ENCODE measurements around the gene HSPB9. TPM values are rescaled to one million over a fixed set of nuclear protein-coding genes. Genes with fewer than 3 reads are reported as not detected.

HSPB9 gene
- total RNA-seq, 1 experiment from 2014 or later, result 0.46 TPM

GRCh38 chr17:42125565-42125964 is 3.0 kb downstream of the HSPB9 start:
- DNase-seq (ENCODE audit: low spot score), result no peak
- ATAC-seq, result no peak
- Mint-ChIP-seq H3K27ac (no peak overlapping the region), H3K27me3 (ENCODE audit: low read depth) (no peaks in the 10 kb centered on the region), H3K4me1 (peaks cover 20% of the 10 kb centered on the region), H3K4me3 (no peak overlapping the region), H3K9me3 (no peaks in the 10 kb centered on the region), H3K36me3 (peaks cover 44% of the 10 kb centered on the region)
- CTCF ChIA-PET, result no interaction called here
- TF ChIP-seq, protein P1, sequence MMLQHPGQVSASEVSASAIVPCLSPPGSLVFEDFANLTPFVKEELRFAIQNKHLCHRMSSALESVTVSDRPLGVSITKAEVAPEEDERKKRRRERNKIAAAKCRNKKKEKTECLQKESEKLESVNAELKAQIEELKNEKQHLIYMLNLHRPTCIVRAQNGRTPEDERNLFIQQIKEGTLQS (CRISPR knock-in tag; conservative IDR thresholded peaks at IDR 0.05), result no peak
- no peak for TF ChIP-seq GABPB1 (CRISPR knock-in tag; IDR thresholded peaks at IDR 0.05)
- no peak for TF ChIP-seq ZNF317 (CRISPR knock-in tag; IDR thresholded peaks at IDR 0.05; ENCODE audit: borderline replicate concordance, low read depth)
- no peak for TF ChIP-seq NFATC4 (CRISPR knock-in tag; IDR thresholded peaks at IDR 0.05)
- TF ChIP-seq, protein P2, sequence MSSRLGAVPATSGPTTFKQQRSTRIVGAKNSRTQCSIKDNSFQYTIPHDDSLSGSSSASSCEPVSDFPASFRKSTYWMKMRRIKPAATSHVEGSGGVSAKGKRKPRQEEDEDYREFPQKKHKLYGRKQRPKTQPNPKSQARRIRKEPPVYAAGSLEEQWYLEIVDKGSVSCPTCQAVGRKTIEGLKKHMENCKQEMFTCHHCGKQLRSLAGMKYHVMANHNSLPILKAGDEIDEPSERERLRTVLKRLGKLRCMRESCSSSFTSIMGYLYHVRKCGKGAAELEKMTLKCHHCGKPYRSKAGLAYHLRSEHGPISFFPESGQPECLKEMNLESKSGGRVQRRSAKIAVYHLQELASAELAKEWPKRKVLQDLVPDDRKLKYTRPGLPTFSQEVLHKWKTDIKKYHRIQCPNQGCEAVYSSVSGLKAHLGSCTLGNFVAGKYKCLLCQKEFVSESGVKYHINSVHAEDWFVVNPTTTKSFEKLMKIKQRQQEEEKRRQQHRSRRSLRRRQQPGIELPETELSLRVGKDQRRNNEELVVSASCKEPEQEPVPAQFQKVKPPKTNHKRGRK (CRISPR knock-in tag; IDR thresholded peaks at IDR 0.05; ENCODE audit: borderline replicate concordance), result no peak
- TF ChIP-seq, protein P3, sequence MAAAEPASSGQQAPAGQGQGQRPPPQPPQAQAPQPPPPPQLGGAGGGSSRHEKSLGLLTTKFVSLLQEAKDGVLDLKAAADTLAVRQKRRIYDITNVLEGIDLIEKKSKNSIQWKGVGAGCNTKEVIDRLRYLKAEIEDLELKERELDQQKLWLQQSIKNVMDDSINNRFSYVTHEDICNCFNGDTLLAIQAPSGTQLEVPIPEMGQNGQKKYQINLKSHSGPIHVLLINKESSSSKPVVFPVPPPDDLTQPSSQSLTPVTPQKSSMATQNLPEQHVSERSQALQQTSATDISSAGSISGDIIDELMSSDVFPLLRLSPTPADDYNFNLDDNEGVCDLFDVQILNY (CRISPR knock-in tag; IDR thresholded peaks at IDR 0.05), result no peak
- TF ChIP-seq, protein P4, sequence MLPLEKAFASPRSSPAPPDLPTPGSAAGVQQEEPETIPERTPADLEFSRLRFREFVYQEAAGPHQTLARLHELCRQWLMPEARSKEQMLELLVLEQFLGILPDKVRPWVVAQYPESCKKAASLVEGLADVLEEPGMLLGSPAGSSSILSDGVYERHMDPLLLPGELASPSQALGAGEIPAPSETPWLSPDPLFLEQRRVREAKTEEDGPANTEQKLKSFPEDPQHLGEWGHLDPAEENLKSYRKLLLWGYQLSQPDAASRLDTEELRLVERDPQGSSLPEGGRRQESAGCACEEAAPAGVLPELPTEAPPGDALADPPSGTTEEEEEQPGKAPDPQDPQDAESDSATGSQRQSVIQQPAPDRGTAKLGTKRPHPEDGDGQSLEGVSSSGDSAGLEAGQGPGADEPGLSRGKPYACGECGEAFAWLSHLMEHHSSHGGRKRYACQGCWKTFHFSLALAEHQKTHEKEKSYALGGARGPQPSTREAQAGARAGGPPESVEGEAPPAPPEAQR (CRISPR knock-in tag; IDR thresholded peaks at IDR 0.05), result no peak
- no peak for TF ChIP-seq E2F1 (CRISPR knock-in tag; IDR thresholded peaks at IDR 0.05)
- TF ChIP-seq NFE2L1 (CRISPR knock-in tag; IDR thresholded peaks at IDR 0.05), result no peak
- no peak for TF ChIP-seq TEAD4 (CRISPR knock-in tag; IDR thresholded peaks at IDR 0.05)
- no peak for TF ChIP-seq TEAD1 (CRISPR knock-in tag; IDR thresholded peaks at IDR 0.05)
- TF ChIP-seq IRF1 (CRISPR knock-in tag; IDR thresholded peaks at IDR 0.05), result no peak
- POLR2A ChIA-PET, result no interaction called here

DNA sequence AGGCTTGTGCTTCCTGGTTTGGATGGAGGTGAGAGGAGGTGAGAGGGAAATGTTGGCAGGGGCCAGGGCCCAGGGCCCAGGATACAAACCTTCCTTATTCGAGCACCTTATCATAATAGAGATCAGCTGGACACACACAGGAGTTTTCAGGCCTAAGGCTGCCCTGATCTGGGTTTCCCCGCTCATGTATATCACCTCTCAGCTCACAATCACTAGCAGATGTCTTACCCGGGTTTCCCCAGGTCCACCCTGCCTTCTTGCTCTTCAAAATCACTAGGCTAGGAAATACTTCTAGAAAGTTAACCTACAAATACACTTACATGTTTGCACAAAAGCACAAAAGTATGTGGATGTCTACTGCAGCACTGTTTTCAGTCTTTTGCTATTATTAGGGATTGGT is 4.2 kb downstream of the HSPB9 start:
- Mint-ChIP-seq H3K36me3 (peaks cover 44% of the 10 kb centered on the region), H3K27ac (no peak overlapping the region), H3K27me3 (ENCODE audit: low read depth) (no peaks in the 10 kb centered on the region), H3K4me3 (no peak overlapping the region), H3K9me3 (no peaks in the 10 kb centered on the region), H3K4me1 (peaks cover 21% of the 10 kb centered on the region)
- no peak for ATAC-seq
- no peak for DNase-seq (ENCODE audit: low spot score)
- POLR2A ChIA-PET, result no interaction called here
- CTCF ChIA-PET, result interaction anchor here (1.6 kb wide), 1 partner anchor 36 kb away, joined by 3 read pairs; no protein-coding TSS in a partner anchor
- TF ChIP-seq, protein P5, sequence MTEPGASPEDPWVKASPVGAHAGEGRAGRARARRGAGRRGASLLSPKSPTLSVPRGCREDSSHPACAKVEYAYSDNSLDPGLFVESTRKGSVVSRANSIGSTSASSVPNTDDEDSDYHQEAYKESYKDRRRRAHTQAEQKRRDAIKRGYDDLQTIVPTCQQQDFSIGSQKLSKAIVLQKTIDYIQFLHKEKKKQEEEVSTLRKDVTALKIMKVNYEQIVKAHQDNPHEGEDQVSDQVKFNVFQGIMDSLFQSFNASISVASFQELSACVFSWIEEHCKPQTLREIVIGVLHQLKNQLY (CRISPR knock-in tag; IDR thresholded peaks at IDR 0.05), result no peak
- TF ChIP-seq, protein P6, sequence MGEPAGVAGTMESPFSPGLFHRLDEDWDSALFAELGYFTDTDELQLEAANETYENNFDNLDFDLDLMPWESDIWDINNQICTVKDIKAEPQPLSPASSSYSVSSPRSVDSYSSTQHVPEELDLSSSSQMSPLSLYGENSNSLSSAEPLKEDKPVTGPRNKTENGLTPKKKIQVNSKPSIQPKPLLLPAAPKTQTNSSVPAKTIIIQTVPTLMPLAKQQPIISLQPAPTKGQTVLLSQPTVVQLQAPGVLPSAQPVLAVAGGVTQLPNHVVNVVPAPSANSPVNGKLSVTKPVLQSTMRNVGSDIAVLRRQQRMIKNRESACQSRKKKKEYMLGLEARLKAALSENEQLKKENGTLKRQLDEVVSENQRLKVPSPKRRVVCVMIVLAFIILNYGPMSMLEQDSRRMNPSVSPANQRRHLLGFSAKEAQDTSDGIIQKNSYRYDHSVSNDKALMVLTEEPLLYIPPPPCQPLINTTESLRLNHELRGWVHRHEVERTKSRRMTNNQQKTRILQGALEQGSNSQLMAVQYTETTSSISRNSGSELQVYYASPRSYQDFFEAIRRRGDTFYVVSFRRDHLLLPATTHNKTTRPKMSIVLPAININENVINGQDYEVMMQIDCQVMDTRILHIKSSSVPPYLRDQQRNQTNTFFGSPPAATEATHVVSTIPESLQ (CRISPR knock-in tag; IDR thresholded peaks at IDR 0.05), result no peak
- TF ChIP-seq ZNF532 (CRISPR knock-in tag; IDR thresholded peaks at IDR 0.05; ENCODE audit: borderline replicate concordance) (no peak), SMAD3 (CRISPR knock-in tag; IDR thresholded peaks at IDR 0.05; ENCODE audit: borderline replicate concordance) (no peak), ZBTB21 (CRISPR knock-in tag; IDR thresholded peaks at IDR 0.05; ENCODE audit: borderline replicate concordance) (no peak), ERG (CRISPR knock-in tag; IDR thresholded peaks at IDR 0.05) (no peak), SMAD4 (CRISPR knock-in tag; IDR thresholded peaks at IDR 0.05) (no peak), IRF2 (CRISPR knock-in tag; IDR thresholded peaks at IDR 0.05; ENCODE audit: borderline replicate concordance, low read depth) (no peak), SP1 (CRISPR knock-in tag; conservative IDR thresholded peaks at IDR 0.05) (no peak)
